ENCODE measurements around the gene SNX5. TPM values are rescaled to one million over a fixed set of nuclear protein-coding genes. Genes with fewer than 3 reads are reported as not detected.

SNX5 gene
- polyA plus RNA-seq, 1 donor from 2014 or later: 59.8 TPM

DNA sequence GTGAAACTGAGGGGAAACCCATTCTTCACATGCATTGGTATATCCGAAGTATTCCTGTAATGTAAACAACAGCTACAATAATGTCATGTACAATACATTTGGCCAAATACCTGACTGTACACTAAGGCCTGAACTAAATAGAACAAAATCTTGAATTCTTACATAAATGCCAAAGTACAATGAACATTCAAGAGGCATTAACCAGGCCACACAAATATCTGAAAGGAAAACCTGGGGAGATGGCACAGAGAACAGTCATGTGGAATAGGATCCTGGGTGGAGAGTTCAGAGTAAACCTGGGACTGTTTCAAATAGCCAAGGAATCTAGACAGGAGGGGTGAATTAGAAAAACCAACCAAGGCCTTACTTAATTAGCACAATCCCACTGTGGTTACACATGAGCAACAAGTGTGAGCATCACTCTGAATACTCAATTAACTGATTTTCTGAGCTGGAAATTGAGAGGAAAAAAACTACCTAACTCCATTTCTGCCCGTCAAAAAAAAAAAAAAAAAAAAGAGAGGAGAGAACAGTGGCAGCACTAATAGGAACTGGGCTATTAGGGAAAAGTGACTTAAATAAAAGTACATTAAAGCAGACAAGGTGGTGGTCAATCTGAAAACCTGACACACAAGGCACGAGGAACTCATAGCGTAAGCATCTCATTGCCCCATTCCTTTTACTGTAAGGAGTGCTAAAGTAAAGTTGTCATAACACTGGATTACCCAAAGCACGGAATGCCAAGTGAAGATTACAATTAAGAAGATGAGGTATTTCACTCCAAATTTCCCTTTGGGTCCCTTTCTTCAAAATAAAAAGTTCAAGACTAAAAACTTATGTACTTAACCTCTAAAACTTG is 10.9 kb downstream of the SNX5 start:
- no peaks in the 10 kb centered on the region for H4K20me1 ChIP-seq (ENCODE audit: insufficient read depth)
- H3F3A ChIP-seq (ENCODE audit: insufficient read depth, low read length, poor library complexity, severe bottlenecking): no peaks in the 10 kb centered on the region
- no peaks in the 10 kb centered on the region for H3K27me3 ChIP-seq (ENCODE audit: insufficient read depth, low read depth, low read length)
- H3K4me3 ChIP-seq (ENCODE audit: low read length): no peak overlapping the region
- H3K36me3 ChIP-seq (ENCODE audit: insufficient read depth, low read length): no peaks in the 10 kb centered on the region
- TF ChIP-seq EZH2 (IDR thresholded peaks at IDR 0.05; ENCODE audit: borderline replicate concordance, insufficient read depth, low read length, poor library complexity, severe bottlenecking) (no peak), SMC3 (conservative IDR thresholded peaks at IDR 0.05; ENCODE audit: poor library complexity) (no peak), RAD21 (conservative IDR thresholded peaks at IDR 0.05) (no peak), EP300 (conservative IDR thresholded peaks at IDR 0.05; ENCODE audit: poor library complexity, severe bottlenecking) (no peak), POLR2AphosphoS5 (IDR thresholded peaks at IDR 0.05) (no peak), MXI1 (conservative IDR thresholded peaks at IDR 0.05; ENCODE audit: poor library complexity, severe bottlenecking) (no peak), TAF1 (IDR thresholded peaks at IDR 0.05; ENCODE audit: low read depth) (no peak)
- TF ChIP-seq, protein P1, sequence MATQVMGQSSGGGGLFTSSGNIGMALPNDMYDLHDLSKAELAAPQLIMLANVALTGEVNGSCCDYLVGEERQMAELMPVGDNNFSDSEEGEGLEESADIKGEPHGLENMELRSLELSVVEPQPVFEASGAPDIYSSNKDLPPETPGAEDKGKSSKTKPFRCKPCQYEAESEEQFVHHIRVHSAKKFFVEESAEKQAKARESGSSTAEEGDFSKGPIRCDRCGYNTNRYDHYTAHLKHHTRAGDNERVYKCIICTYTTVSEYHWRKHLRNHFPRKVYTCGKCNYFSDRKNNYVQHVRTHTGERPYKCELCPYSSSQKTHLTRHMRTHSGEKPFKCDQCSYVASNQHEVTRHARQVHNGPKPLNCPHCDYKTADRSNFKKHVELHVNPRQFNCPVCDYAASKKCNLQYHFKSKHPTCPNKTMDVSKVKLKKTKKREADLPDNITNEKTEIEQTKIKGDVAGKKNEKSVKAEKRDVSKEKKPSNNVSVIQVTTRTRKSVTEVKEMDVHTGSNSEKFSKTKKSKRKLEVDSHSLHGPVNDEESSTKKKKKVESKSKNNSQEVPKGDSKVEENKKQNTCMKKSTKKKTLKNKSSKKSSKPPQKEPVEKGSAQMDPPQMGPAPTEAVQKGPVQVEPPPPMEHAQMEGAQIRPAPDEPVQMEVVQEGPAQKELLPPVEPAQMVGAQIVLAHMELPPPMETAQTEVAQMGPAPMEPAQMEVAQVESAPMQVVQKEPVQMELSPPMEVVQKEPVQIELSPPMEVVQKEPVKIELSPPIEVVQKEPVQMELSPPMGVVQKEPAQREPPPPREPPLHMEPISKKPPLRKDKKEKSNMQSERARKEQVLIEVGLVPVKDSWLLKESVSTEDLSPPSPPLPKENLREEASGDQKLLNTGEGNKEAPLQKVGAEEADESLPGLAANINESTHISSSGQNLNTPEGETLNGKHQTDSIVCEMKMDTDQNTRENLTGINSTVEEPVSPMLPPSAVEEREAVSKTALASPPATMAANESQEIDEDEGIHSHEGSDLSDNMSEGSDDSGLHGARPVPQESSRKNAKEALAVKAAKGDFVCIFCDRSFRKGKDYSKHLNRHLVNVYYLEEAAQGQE (IDR thresholded peaks at IDR 0.05; ENCODE audit: borderline replicate concordance): no peak
- TF ChIP-seq, protein P2, sequence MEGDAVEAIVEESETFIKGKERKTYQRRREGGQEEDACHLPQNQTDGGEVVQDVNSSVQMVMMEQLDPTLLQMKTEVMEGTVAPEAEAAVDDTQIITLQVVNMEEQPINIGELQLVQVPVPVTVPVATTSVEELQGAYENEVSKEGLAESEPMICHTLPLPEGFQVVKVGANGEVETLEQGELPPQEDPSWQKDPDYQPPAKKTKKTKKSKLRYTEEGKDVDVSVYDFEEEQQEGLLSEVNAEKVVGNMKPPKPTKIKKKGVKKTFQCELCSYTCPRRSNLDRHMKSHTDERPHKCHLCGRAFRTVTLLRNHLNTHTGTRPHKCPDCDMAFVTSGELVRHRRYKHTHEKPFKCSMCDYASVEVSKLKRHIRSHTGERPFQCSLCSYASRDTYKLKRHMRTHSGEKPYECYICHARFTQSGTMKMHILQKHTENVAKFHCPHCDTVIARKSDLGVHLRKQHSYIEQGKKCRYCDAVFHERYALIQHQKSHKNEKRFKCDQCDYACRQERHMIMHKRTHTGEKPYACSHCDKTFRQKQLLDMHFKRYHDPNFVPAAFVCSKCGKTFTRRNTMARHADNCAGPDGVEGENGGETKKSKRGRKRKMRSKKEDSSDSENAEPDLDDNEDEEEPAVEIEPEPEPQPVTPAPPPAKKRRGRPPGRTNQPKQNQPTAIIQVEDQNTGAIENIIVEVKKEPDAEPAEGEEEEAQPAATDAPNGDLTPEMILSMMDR (IDR thresholded peaks at IDR 0.05; ENCODE audit: poor library complexity, severe bottlenecking): no peak
- H3K79me2 ChIP-seq (replicated peaks; ENCODE audit: insufficient read depth, low read length): peaks cover 68% of the 10 kb centered on the region
- H3K9me2 ChIP-seq (ENCODE audit: insufficient read depth, low read length): no peaks in the 10 kb centered on the region
- no peak overlapping the region for H3K27ac ChIP-seq (ENCODE audit: low read length)
- no peaks in the 10 kb centered on the region for H3K9me3 ChIP-seq (ENCODE audit: low read length)
- H3K9ac ChIP-seq (ENCODE audit: low read length): no peak overlapping the region
- H2AFZ ChIP-seq (ENCODE audit: low read depth, low read length): no peak overlapping the region
- H3K4me2 ChIP-seq (ENCODE audit: low read length): no peak overlapping the region

DNA sequence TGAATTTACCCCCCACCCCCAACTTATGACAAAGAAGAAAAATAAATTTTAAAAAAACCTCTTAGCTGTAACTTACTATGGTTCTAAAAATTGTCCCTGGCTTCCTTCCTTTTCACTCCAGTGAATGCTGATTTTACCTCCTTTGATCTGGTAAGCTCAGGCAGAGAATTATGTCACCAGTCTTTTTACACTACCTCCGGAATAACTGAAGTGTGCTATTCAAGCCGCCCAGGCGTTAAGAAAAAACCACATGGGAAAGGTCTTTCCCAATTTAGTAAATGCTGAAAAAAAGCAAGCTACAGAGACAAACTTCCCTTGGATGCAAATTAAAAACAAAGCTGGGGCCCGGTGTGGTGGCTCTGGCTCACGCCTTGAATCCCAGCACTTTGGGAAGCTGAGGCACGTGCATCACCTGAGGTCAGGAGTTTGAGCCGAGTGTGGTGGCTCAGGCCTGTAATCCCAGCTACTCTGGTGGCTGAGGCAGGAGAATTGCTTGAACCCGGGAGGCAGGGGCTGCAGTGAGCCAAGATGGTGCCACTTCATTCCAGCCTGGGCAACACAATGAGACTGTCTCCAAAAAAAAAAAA is 12.4 kb downstream of the SNX5 start:
- Histone ChIP-seq H3K79me2 (replicated peaks; ENCODE audit: insufficient read depth, low read length) (peaks cover 55% of the 10 kb centered on the region), H3K9ac (ENCODE audit: low read length) (no peak overlapping the region), H3K36me3 (ENCODE audit: insufficient read depth, low read length) (no peaks in the 10 kb centered on the region), H4K20me1 (ENCODE audit: insufficient read depth) (no peaks in the 10 kb centered on the region), H3K9me2 (ENCODE audit: insufficient read depth, low read length) (no peaks in the 10 kb centered on the region), H3K27ac (ENCODE audit: low read length) (no peak overlapping the region), H3K4me2 (ENCODE audit: low read length) (no peak overlapping the region), H3K9me3 (ENCODE audit: low read length) (no peaks in the 10 kb centered on the region), H3K27me3 (ENCODE audit: insufficient read depth, low read depth, low read length) (no peaks in the 10 kb centered on the region), H3F3A (ENCODE audit: insufficient read depth, low read length, poor library complexity, severe bottlenecking) (no peaks in the 10 kb centered on the region), H2AFZ (ENCODE audit: low read depth, low read length) (no peak overlapping the region), H3K4me3 (ENCODE audit: low read length) (no peak overlapping the region)
- TF ChIP-seq SMC3 (conservative IDR thresholded peaks at IDR 0.05; ENCODE audit: poor library complexity): no peak
- no peak for TF ChIP-seq TAF1 (IDR thresholded peaks at IDR 0.05; ENCODE audit: low read depth)
- TF ChIP-seq MXI1 (conservative IDR thresholded peaks at IDR 0.05; ENCODE audit: poor library complexity, severe bottlenecking): no peak
- TF ChIP-seq, protein P2 (IDR thresholded peaks at IDR 0.05; ENCODE audit: poor library complexity, severe bottlenecking): no peak
- no peak for TF ChIP-seq EZH2 (IDR thresholded peaks at IDR 0.05; ENCODE audit: borderline replicate concordance, insufficient read depth, low read length, poor library complexity, severe bottlenecking)
- TF ChIP-seq RAD21 (conservative IDR thresholded peaks at IDR 0.05): no peak
- TF ChIP-seq POLR2AphosphoS5 (IDR thresholded peaks at IDR 0.05): no peak
- TF ChIP-seq, protein P1 (IDR thresholded peaks at IDR 0.05; ENCODE audit: borderline replicate concordance): no peak
- TF ChIP-seq EP300 (conservative IDR thresholded peaks at IDR 0.05; ENCODE audit: poor library complexity, severe bottlenecking): no peak

Measured in neural cell (in vitro differentiated cells).